HepG2 (cell line): ENCODE results near the gene SOX4. TPM values are rescaled to one million over a fixed set of nuclear protein-coding genes. Genes with fewer than 3 reads are reported as not detected.
A peak's percentile ranks its signal among the peaks of the same experiment; 100 is the strongest.

Experiments used
- CEBPG ChIP-seq: IDR thresholded peaks from 2 replicates; pipeline ENCODE4 v1.6.1; 2016
- DDIT3 ChIP-seq: sonication (generic); formaldehyde crosslinking; IDR thresholded peaks from 2 replicates; pipeline ENCODE4 v1.4.0; 2020; ENCODE audit warnings: mild to moderate bottlenecking, missing genetic modification reagents
- ELF4 ChIP-seq: sonication (generic); formaldehyde crosslinking; IDR thresholded peaks from 2 replicates; pipeline ENCODE4 v1.5.0; 2020; ENCODE audit warnings: missing genetic modification reagents, mild to moderate bottlenecking, moderate library complexity, borderline replicate concordance
- ESRRA ChIP-seq: sonication (generic); formaldehyde crosslinking; IDR thresholded peaks from 2 replicates; pipeline ENCODE4 v1.5.1; 2020; ENCODE audit warnings: mild to moderate bottlenecking, low read depth, missing genetic modification reagents
- FOSL1 ChIP-seq: sonication (generic); formaldehyde crosslinking; IDR thresholded peaks from 2 replicates; pipeline ENCODE4 v1.9.0; 2021; ENCODE audit warnings: missing genetic modification reagents, borderline replicate concordance
- GZF1 ChIP-seq: sonication (generic); formaldehyde crosslinking; IDR thresholded peaks from 2 replicates; pipeline ENCODE4 v1.5.1; 2020; ENCODE audit warnings: mild to moderate bottlenecking, missing genetic modification reagents
- KLF13 ChIP-seq: sonication (generic); formaldehyde crosslinking; IDR thresholded peaks from 2 replicates; pipeline ENCODE4 v1.4.0; 2020; ENCODE audit warnings: mild to moderate bottlenecking, missing genetic modification reagents
- KMT2B ChIP-seq: IDR thresholded peaks from 2 replicates; pipeline ENCODE4 v1.6.1; 2016; ENCODE audit warnings: missing genetic modification reagents, missing compliant biosample characterization
- MTF1 ChIP-seq: sonication (generic); formaldehyde crosslinking; IDR thresholded peaks from 2 replicates; pipeline ENCODE4 v1.5.0; 2020; ENCODE audit warnings: missing genetic modification reagents
- MXD3 ChIP-seq: IDR thresholded peaks from 2 replicates; pipeline ENCODE4 v1.6.1; 2016; ENCODE audit warnings: mild to moderate bottlenecking, missing biosample characterization, missing genetic modification reagents
- SIN3A ChIP-seq: IDR thresholded peaks from 2 replicates; pipeline ENCODE4 v1.6.1; 2011; ENCODE audit warnings: low read depth, mild to moderate bottlenecking, control low read depth, low read length, borderline replicate concordance
- SRF ChIP-seq: IDR thresholded peaks from 2 replicates; pipeline ENCODE4 v1.6.1; 2011; ENCODE audit warnings: mild to moderate bottlenecking, low read depth, low read length, moderate library complexity
- THAP9 ChIP-seq: sonication (generic); formaldehyde crosslinking; IDR thresholded peaks from 2 replicates; pipeline ENCODE4; 2020; ENCODE audit warnings: missing genetic modification reagents, mild to moderate bottlenecking, borderline replicate concordance
- ZEB1 ChIP-seq: IDR thresholded peaks from 2 replicates; pipeline ENCODE4 v1.6.1; 2012; ENCODE audit warnings: mild to moderate bottlenecking, low read depth, inconsistent platforms; ENCODE audit not compliant: insufficient replicate concordance
- ZFP62 ChIP-seq: sonication (generic); formaldehyde crosslinking; IDR thresholded peaks from 2 replicates; pipeline ENCODE4 v1.4.0; 2020; ENCODE audit warnings: missing genetic modification reagents
- ZNF12 ChIP-seq: sonication (generic); formaldehyde crosslinking; IDR thresholded peaks from 2 replicates; pipeline ENCODE4 v1.5.0; 2020; ENCODE audit warnings: missing genetic modification reagents
- ZNF224 ChIP-seq: sonication (generic); formaldehyde crosslinking; IDR thresholded peaks from 2 replicates; pipeline ENCODE4 v1.5.0; 2020; ENCODE audit warnings: mild to moderate bottlenecking, missing genetic modification reagents
- ZNF235 ChIP-seq: sonication (generic); formaldehyde crosslinking; IDR thresholded peaks from 2 replicates; pipeline ENCODE4 v1.8.1; 2023; ENCODE audit warnings: mild to moderate bottlenecking, missing genetic modification reagents, borderline replicate concordance
- ZNF251 ChIP-seq: sonication (generic); formaldehyde crosslinking; IDR thresholded peaks from 2 replicates; pipeline ENCODE4 v1.9.0; 2021; ENCODE audit warnings: mild to moderate bottlenecking, missing genetic modification reagents
- ZNF501 ChIP-seq: sonication (generic); formaldehyde crosslinking; IDR thresholded peaks from 2 replicates; pipeline ENCODE4 v1.5.1; 2020; ENCODE audit warnings: mild to moderate bottlenecking, moderate library complexity, missing genetic modification reagents
- ZNF605 ChIP-seq: sonication (generic); formaldehyde crosslinking; IDR thresholded peaks from 2 replicates; pipeline ENCODE4 v1.8.0; 2022; ENCODE audit warnings: mild to moderate bottlenecking, missing genetic modification reagents
- ZNF660 ChIP-seq: sonication (generic); formaldehyde crosslinking; IDR thresholded peaks from 2 replicates; pipeline ENCODE4 v1.5.1; 2020; ENCODE audit warnings: mild to moderate bottlenecking, low read depth, missing genetic modification reagents, borderline replicate concordance
- ZNF678 ChIP-seq: sonication (generic); formaldehyde crosslinking; IDR thresholded peaks from 2 replicates; pipeline ENCODE4 v1.4.0; 2020; ENCODE audit warnings: mild to moderate bottlenecking, missing genetic modification reagents
- ZNF709 ChIP-seq: sonication (generic); formaldehyde crosslinking; IDR thresholded peaks from 2 replicates; pipeline ENCODE4 v1.5.0; 2020; ENCODE audit warnings: mild to moderate bottlenecking, missing genetic modification reagents
- ZNF850 ChIP-seq: sonication (generic); formaldehyde crosslinking; conservative IDR thresholded peaks from 2 replicates; pipeline ENCODE4 v1.9.0; 2021; ENCODE audit warnings: mild to moderate bottlenecking, missing genetic modification reagents
- ZNF883 ChIP-seq: sonication (generic); formaldehyde crosslinking; IDR thresholded peaks from 2 replicates; pipeline ENCODE4 v1.5.1; 2020; ENCODE audit warnings: mild to moderate bottlenecking, missing genetic modification reagents; ENCODE audit errors: not compliant biosample characterization
- polyA plus RNA-seq, 8 experiments: library from polyadenylated mRNA; depleted of rRNA in 3 of 8; stranded (reverse) in 7 of 8; unstranded in 1 of 8; fragments of >200 nt; fragmentation: Illumina TruSeq in 4 of 8; extraction: Trizol in 4 of 8; gene quantifications; 2 replicates each; pipeline versions ENCODE4 v1.2.1 to v1.2.3, GENCODE V29; 2011 to 2016; ENCODE audit warnings: low read depth in 4 of 8, missing spikeins in 1 of 8, mixed read lengths in 1 of 8; ENCODE audit not compliant: insufficient read depth in 1 of 8
- total RNA-seq, 5 experiments: library from RNA; depleted of rRNA; stranded (reverse); fragments of >200 nt; fragmentation: Illumina TruSeq; extraction: Trizol; gene quantifications; 2 replicates each; pipeline ENCODE4 v1.2.3, GENCODE V29; 2016; ENCODE audit warnings: low read depth in 1 of 5
- TF ChIP-seq, protein P1 (sequence below): sonication (generic); formaldehyde crosslinking; IDR thresholded peaks from 2 replicates; pipeline ENCODE4 v1.8.0; 2022; ENCODE audit warnings: mild to moderate bottlenecking, missing genetic modification reagents, moderate library complexity

SOX4 gene
- total and polyA plus RNA-seq, 2 of the 13 experiments (the other 11 are each of a cell fraction or from before 2014, with no cell fraction given): 2.6 to 3.4 TPM

- no peak for TF ChIP-seq ELF4 (CRISPR knock-in tag)
- no peak for TF ChIP-seq ZNF501
- TF ChIP-seq ZNF605 (CRISPR knock-in tag): no peak
- peak; percentile 79; the same call in 1 of the 2 replicates for TF ChIP-seq MXD3 (CRISPR knock-in tag)
- no peak for TF ChIP-seq ZNF678 (CRISPR knock-in tag)
- TF ChIP-seq FOSL1 (CRISPR knock-in tag): no peak
- no peak for TF ChIP-seq GZF1 (CRISPR knock-in tag)
- no peak for TF ChIP-seq ZNF709
- no peak for TF ChIP-seq DDIT3 (CRISPR knock-in tag)
- TF ChIP-seq ZNF251: 0 out of 2 replicates have a peak, but pooled peaks have one; percentile 40
- no peak for TF ChIP-seq MTF1 (CRISPR knock-in tag)
- no peak for TF ChIP-seq ZEB1
- TF ChIP-seq ZNF850: no peak
- TF ChIP-seq ESRRA (CRISPR knock-in tag): no peak
- TF ChIP-seq ZNF660 (CRISPR knock-in tag): no peak
- TF ChIP-seq KLF13 (CRISPR knock-in tag): no peak
- TF ChIP-seq SIN3A: no peak
- TF ChIP-seq ZNF883 (CRISPR knock-in tag): no peak
- no peak for TF ChIP-seq SRF
- no peak for TF ChIP-seq ZFP62 (CRISPR knock-in tag)
- TF ChIP-seq CEBPG: no peak; the same call in 1 of the 2 replicates
- TF ChIP-seq KMT2B (CRISPR knock-in tag): no peak
- no peak for TF ChIP-seq THAP9 (CRISPR knock-in tag)
- TF ChIP-seq, protein P1, sequence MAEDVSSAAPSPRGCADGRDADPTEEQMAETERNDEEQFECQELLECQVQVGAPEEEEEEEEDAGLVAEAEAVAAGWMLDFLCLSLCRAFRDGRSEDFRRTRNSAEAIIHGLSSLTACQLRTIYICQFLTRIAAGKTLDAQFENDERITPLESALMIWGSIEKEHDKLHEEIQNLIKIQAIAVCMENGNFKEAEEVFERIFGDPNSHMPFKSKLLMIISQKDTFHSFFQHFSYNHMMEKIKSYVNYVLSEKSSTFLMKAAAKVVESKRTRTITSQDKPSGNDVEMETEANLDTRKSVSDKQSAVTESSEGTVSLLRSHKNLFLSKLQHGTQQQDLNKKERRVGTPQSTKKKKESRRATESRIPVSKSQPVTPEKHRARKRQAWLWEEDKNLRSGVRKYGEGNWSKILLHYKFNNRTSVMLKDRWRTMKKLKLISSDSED (CRISPR knock-in tag): no peak
- TF ChIP-seq ZNF12 (CRISPR knock-in tag): 0 out of 2 replicates have a peak, but pooled peaks have one; percentile 62
- TF ChIP-seq ZNF224 (CRISPR knock-in tag): no peak
- no peak for TF ChIP-seq ZNF235 (CRISPR knock-in tag)
These were observed 3.9 kb upstream of the SOX4 start (continued) for GRCh38 chr6:21589352-21590345.
